ENCODE measurements around the gene EYA2.

EYA2 gene

DNA sequence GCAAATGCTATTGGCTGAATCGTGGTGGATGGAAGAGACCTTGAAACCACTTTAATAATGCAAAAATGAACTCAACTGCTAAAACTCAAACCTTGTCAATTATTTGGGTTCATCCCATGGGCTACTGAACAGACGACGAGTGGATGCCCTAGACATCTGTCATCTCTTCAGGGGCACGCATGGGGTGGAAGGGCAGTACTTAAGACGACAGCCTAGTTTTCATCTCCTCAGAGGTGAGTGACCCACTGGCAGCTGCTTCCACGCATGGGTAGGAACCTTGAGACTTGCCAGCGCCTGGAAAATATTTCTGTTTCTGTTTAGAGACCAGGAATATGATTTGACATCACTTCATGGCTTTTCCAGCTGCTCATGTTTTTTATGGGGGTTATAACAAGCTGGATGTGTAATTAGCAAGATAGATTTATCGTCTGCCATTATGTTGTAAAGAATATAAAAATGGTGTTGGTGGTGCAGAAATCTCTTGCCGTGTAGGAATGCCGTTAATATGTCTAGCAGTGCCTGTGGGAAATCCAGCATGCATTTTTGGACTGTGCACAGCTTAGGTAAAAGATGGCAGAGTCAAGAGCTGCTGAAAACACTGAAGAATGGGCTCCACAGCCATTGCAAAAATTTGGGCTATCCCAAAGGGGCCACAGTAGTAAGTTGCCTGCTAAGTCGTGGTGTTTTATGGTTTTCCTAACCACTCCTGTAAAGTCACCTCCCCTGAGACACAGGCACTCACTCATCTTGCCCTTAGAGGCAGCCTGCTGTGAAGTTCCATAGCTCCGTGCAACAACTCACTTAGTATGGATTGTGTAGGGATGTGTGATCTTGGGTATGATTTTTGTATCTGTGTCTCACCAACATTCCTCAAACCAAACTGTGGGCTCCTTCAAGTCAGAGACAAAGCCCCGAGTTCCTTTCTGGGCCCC lies 203.3 kb downstream of the EYA2 start:
- no peak overlapping the region for H3K9ac ChIP-seq (ENCODE audit: low read depth, low read length)
- H3K27ac ChIP-seq (ENCODE audit: low read depth, low read length) = no peak overlapping the region
- no peak overlapping the region for H3K4me3 ChIP-seq (ENCODE audit: low read depth, low read length)
- no peaks in the 10 kb centered on the region for H3K27me3 ChIP-seq (ENCODE audit: control insufficient read depth, insufficient read depth, low read length)
- H3K36me3 ChIP-seq (ENCODE audit: control insufficient read depth, insufficient read depth, low read length) = no peaks in the 10 kb centered on the region
- no peaks in the 10 kb centered on the region for H3K9me3 ChIP-seq (ENCODE audit: control insufficient read depth, insufficient read depth, low read length)
- H3K4me1 ChIP-seq (ENCODE audit: control insufficient read depth, insufficient read depth, low read length) = no peaks in the 10 kb centered on the region

- no peaks in the 10 kb centered on the region for H3K4me1 ChIP-seq (ENCODE audit: control insufficient read depth, insufficient read depth, low read length)
- no peaks in the 10 kb centered on the region for H3K36me3 ChIP-seq (ENCODE audit: control insufficient read depth, insufficient read depth, low read length)
- no peak overlapping the region for H3K9ac ChIP-seq (ENCODE audit: low read depth, low read length)
- no peaks in the 10 kb centered on the region for H3K9me3 ChIP-seq (ENCODE audit: control insufficient read depth, insufficient read depth, low read length)
- no peak overlapping the region for H3K27ac ChIP-seq (ENCODE audit: low read depth, low read length)
- H3K4me3 ChIP-seq (ENCODE audit: low read depth, low read length) = no peak overlapping the region
- H3K27me3 ChIP-seq (ENCODE audit: control insufficient read depth, insufficient read depth, low read length) = no peaks in the 10 kb centered on the region
Measured at GRCh38 chr20:47099093-47099492, 204.4 kb downstream of the EYA2 start.

DNA sequence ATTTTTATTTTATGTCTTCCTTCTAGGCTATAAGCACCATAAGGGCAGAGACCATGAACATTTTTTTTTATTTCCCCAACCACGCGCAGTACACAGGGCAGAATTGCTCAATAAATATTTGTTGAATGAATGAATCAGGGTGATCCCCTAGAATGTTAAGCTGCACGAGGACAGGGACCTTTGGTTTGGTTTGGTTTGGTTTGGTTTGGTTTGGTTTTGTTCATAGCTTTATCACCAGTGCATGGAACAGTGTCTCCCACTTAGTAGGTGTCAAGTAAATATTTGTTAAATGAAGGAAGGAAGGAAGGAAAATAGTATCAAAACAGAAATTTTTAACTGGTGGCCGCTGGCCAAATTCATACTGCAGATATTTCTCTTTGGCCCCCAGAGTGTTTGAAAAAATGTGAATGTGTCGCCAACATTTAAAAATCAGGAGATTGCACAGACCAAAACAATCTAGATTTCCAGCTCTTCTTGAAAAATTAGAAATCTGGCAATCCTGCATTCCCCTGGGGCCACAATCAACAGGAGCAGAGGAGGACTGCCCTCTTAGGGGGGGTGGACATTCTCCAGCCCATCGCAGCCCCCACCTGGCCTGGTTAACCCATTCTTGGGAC lies 205.3 kb downstream of the EYA2 start:
- no peaks in the 10 kb centered on the region for H3K4me1 ChIP-seq (ENCODE audit: control insufficient read depth, insufficient read depth, low read length)
- no peak overlapping the region for H3K9ac ChIP-seq (ENCODE audit: low read depth, low read length)
- H3K27me3 ChIP-seq (ENCODE audit: control insufficient read depth, insufficient read depth, low read length) = no peaks in the 10 kb centered on the region
- H3K9me3 ChIP-seq (ENCODE audit: control insufficient read depth, insufficient read depth, low read length) = no peaks in the 10 kb centered on the region
- no peak overlapping the region for H3K27ac ChIP-seq (ENCODE audit: low read depth, low read length)
- no peaks in the 10 kb centered on the region for H3K36me3 ChIP-seq (ENCODE audit: control insufficient read depth, insufficient read depth, low read length)
- H3K4me3 ChIP-seq (ENCODE audit: low read depth, low read length) = no peak overlapping the region

DNA sequence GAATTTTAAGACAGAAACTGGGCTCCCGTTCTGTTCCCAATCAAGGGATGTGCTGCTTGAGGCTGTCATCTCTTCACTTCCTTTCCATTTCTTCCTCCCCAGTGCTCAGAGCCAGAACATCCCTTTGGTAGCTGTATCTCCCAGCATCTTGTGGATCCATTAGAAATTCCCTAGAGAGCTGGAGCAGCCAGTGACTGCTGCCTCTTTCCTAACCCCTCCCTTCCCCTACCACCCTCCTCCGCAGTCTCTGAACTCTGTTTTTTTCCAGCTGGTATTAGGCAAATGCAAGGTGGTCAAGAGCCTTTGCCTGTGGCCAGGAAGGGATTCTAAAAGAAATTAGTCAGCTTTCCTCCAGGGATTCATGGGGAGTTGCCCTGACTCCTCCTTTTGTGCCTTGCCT lies 208.0 kb downstream of the EYA2 start:
- Histone ChIP-seq H3K4me1 (ENCODE audit: control insufficient read depth, insufficient read depth, low read length) (no peaks in the 10 kb centered on the region), H3K27ac (ENCODE audit: low read depth, low read length) (no peak overlapping the region), H3K36me3 (ENCODE audit: control insufficient read depth, insufficient read depth, low read length) (no peaks in the 10 kb centered on the region)

DNA sequence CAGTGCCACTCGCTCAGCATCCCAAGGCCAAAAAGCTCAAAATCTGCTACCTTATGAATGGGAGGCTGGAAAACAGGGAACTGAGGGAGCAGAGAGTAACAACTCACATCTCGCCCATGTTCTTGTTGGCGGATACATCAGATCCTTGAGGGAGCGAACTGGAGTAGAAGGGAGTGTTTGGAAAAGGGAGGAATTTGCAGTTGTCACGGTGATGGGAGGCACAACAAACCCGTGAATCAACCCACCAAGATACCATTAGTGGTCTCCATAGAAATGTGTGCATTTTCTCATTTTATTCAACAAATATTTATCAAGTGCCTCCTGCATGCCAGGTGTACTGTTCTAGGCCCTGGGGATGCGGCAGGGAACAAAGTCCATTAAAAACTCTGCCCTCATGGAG lies 212.1 kb downstream of the EYA2 start:
- Histone ChIP-seq H3K9me3 (ENCODE audit: control insufficient read depth, insufficient read depth, low read length) (no peaks in the 10 kb centered on the region), H3K4me3 (ENCODE audit: low read depth, low read length) (no peak overlapping the region), H3K36me3 (ENCODE audit: control insufficient read depth, insufficient read depth, low read length) (no peaks in the 10 kb centered on the region), H3K9ac (ENCODE audit: low read depth, low read length) (no peak overlapping the region), H3K27me3 (ENCODE audit: control insufficient read depth, insufficient read depth, low read length) (no peaks in the 10 kb centered on the region), H3K4me1 (ENCODE audit: control insufficient read depth, insufficient read depth, low read length) (no peaks in the 10 kb centered on the region), H3K27ac (ENCODE audit: low read depth, low read length) (no peak overlapping the region)

More for the DNA sequence above, 208.0 kb downstream of the EYA2 start:
- Histone ChIP-seq H3K9ac (ENCODE audit: low read depth, low read length) (no peak overlapping the region), H3K27me3 (ENCODE audit: control insufficient read depth, insufficient read depth, low read length) (no peaks in the 10 kb centered on the region), H3K4me3 (ENCODE audit: low read depth, low read length) (no peak overlapping the region), H3K9me3 (ENCODE audit: control insufficient read depth, insufficient read depth, low read length) (no peaks in the 10 kb centered on the region)

DNA sequence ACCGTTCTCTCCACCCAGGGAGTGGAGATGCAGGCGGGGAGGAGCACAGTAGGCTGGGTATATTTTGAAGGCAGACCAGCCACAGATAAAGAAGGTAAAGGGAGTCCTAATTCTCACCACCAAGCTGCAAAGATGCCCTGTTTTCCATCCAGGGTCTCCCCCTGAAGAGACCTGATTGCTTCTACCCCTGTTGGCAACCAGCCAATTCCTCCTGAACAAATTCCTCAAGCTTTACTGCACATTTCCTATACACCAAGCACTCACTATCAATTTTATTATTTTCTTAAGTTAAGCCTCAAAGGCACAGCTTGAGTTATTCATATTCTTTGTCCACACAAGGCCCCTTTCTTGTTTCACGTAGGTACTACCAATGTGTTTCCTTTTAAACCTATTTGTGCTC lies 214.4 kb downstream of the EYA2 start:
- Histone ChIP-seq H3K9me3 (ENCODE audit: control insufficient read depth, insufficient read depth, low read length) (no peaks in the 10 kb centered on the region), H3K36me3 (ENCODE audit: control insufficient read depth, insufficient read depth, low read length) (no peaks in the 10 kb centered on the region), H3K9ac (ENCODE audit: low read depth, low read length) (no peak overlapping the region)

GRCh38 chr20:47110819-47111218 lies 216.2 kb downstream of the EYA2 start:
- no peak overlapping the region for H3K4me3 ChIP-seq (ENCODE audit: low read depth, low read length)
- H3K36me3 ChIP-seq (ENCODE audit: control insufficient read depth, insufficient read depth, low read length) = no peaks in the 10 kb centered on the region
- H3K9me3 ChIP-seq (ENCODE audit: control insufficient read depth, insufficient read depth, low read length) = no peaks in the 10 kb centered on the region
- no peaks in the 10 kb centered on the region for H3K4me1 ChIP-seq (ENCODE audit: control insufficient read depth, insufficient read depth, low read length)
- H3K9ac ChIP-seq (ENCODE audit: low read depth, low read length) = no peak overlapping the region
- H3K27ac ChIP-seq (ENCODE audit: low read depth, low read length) = no peak overlapping the region
- no peaks in the 10 kb centered on the region for H3K27me3 ChIP-seq (ENCODE audit: control insufficient read depth, insufficient read depth, low read length)

More for the DNA sequence above, 214.4 kb downstream of the EYA2 start:
- H3K4me1 ChIP-seq (ENCODE audit: control insufficient read depth, insufficient read depth, low read length) = no peaks in the 10 kb centered on the region
- H3K27ac ChIP-seq (ENCODE audit: low read depth, low read length) = no peak overlapping the region
- H3K4me3 ChIP-seq (ENCODE audit: low read depth, low read length) = no peak overlapping the region
- no peaks in the 10 kb centered on the region for H3K27me3 ChIP-seq (ENCODE audit: control insufficient read depth, insufficient read depth, low read length)

DNA sequence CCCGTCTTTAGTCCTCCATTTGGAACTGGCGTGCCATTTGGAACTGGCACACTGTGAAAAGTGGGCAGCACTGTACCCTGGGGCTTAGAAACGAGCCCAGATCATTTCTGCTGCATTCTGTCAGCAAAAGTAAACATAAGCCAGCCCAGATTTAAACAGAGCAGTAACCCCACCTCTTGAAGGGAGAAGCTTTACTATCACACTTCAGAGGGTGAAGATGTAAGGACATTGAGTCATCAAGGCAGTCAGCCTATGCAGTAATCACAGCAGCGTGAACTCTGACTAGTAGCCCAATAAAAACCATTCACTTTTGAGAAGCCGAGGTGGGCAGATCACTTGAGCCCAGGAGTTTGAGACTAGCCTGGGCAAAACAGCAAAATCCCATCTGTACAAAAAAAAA lies 216.9 kb downstream of the EYA2 start:
- no peak overlapping the region for H3K27ac ChIP-seq (ENCODE audit: low read depth, low read length)
- no peaks in the 10 kb centered on the region for H3K36me3 ChIP-seq (ENCODE audit: control insufficient read depth, insufficient read depth, low read length)
- no peak overlapping the region for H3K9ac ChIP-seq (ENCODE audit: low read depth, low read length)
- H3K9me3 ChIP-seq (ENCODE audit: control insufficient read depth, insufficient read depth, low read length) = no peaks in the 10 kb centered on the region
- H3K27me3 ChIP-seq (ENCODE audit: control insufficient read depth, insufficient read depth, low read length) = no peaks in the 10 kb centered on the region
- H3K4me1 ChIP-seq (ENCODE audit: control insufficient read depth, insufficient read depth, low read length) = no peaks in the 10 kb centered on the region
- no peak overlapping the region for H3K4me3 ChIP-seq (ENCODE audit: low read depth, low read length)

- H3K4me3 ChIP-seq (ENCODE audit: low read depth, low read length) = no peak overlapping the region
- no peak overlapping the region for H3K9ac ChIP-seq (ENCODE audit: low read depth, low read length)
- H3K36me3 ChIP-seq (ENCODE audit: control insufficient read depth, insufficient read depth, low read length) = no peaks in the 10 kb centered on the region
- no peak overlapping the region for H3K27ac ChIP-seq (ENCODE audit: low read depth, low read length)
- peaks cover 13% of the 10 kb centered on the region for H3K4me1 ChIP-seq (ENCODE audit: control insufficient read depth, insufficient read depth, low read length)
- no peaks in the 10 kb centered on the region for H3K9me3 ChIP-seq (ENCODE audit: control insufficient read depth, insufficient read depth, low read length)
- H3K27me3 ChIP-seq (ENCODE audit: control insufficient read depth, insufficient read depth, low read length) = no peaks in the 10 kb centered on the region
Measured at GRCh38 chr20:47113362-47114109, 218.9 kb downstream of the EYA2 start.

GRCh38 chr20:47115694-47116093 lies 221.1 kb downstream of the EYA2 start:
- Histone ChIP-seq H3K9me3 (ENCODE audit: control insufficient read depth, insufficient read depth, low read length) (no peaks in the 10 kb centered on the region), H3K27me3 (ENCODE audit: control insufficient read depth, insufficient read depth, low read length) (no peaks in the 10 kb centered on the region), H3K9ac (ENCODE audit: low read depth, low read length) (no peak overlapping the region), H3K27ac (ENCODE audit: low read depth, low read length) (no peak overlapping the region), H3K4me1 (ENCODE audit: control insufficient read depth, insufficient read depth, low read length) (peaks cover 20% of the 10 kb centered on the region), H3K4me3 (ENCODE audit: low read depth, low read length) (no peak overlapping the region), H3K36me3 (ENCODE audit: control insufficient read depth, insufficient read depth, low read length) (no peaks in the 10 kb centered on the region)

DNA sequence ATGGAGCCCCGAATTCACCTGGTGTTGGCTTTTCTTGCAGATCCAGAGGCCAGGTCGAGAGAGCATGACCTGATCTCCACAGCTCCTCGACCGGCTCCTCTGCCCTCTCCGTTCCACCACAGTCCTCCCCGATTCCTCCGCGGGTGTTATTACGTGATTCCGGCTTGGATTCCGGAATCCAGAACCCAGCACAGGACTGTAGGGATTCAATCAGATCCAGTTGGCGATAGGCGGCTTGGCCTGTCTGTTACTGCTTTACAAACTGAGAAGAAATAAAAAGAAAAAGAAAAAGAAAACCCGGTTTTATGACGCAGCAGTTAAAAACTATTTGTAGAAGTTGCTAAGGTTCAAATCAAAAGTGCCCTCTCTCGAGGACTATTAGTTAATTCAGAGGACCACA lies 222.7 kb downstream of the EYA2 start:
- Histone ChIP-seq H3K27me3 (ENCODE audit: control insufficient read depth, insufficient read depth, low read length) (no peaks in the 10 kb centered on the region), H3K27ac (ENCODE audit: low read depth, low read length) (no peak overlapping the region), H3K4me1 (ENCODE audit: control insufficient read depth, insufficient read depth, low read length) (peaks cover 20% of the 10 kb centered on the region), H3K9me3 (ENCODE audit: control insufficient read depth, insufficient read depth, low read length) (no peaks in the 10 kb centered on the region), H3K36me3 (ENCODE audit: control insufficient read depth, insufficient read depth, low read length) (no peaks in the 10 kb centered on the region), H3K4me3 (ENCODE audit: low read depth, low read length) (no peak overlapping the region), H3K9ac (ENCODE audit: low read depth, low read length) (no peak overlapping the region)

Measured in HUES48 (cell line).